GM13977 (cell line): ENCODE data around the gene CCDC24.

Experiments used
- DNase-seq: peaks from one replicate; pipeline ENCODE4 v3.0.0; 2012; ENCODE audit warnings: low spot score
- in situ Hi-C: fragments of 300-500 bp; cut with MboI; formaldehyde crosslinking; loops from one replicate; pipeline ENCODE4 v1.12.0; 2022; ENCODE audit warnings: low sequenced_read_pairs, low pct_unique_long_range_greater_than_20kb, mixed read lengths, inconsistent platforms; ENCODE audit not compliant: unreplicated experiment
- TF ChIP-seq, protein P1 (sequence below): IDR thresholded peaks from 2 replicates; pipeline ENCODE4 v1.5.1; 2012; ENCODE audit warnings: mild to moderate bottlenecking, control low read depth; ENCODE audit not compliant: insufficient read depth; ENCODE audit errors: extremely low read depth, missing control alignments

The CCDC24 gene

GRCh38 chr1:44025816-44026215, 34.4 kb downstream of the CCDC24 start:
- in situ Hi-C loops = loop anchor here (25.0 kb wide), 1 partner anchor 489 kb away; the partner anchor contains the start of gene PTPRF
- TF ChIP-seq, protein P1, sequence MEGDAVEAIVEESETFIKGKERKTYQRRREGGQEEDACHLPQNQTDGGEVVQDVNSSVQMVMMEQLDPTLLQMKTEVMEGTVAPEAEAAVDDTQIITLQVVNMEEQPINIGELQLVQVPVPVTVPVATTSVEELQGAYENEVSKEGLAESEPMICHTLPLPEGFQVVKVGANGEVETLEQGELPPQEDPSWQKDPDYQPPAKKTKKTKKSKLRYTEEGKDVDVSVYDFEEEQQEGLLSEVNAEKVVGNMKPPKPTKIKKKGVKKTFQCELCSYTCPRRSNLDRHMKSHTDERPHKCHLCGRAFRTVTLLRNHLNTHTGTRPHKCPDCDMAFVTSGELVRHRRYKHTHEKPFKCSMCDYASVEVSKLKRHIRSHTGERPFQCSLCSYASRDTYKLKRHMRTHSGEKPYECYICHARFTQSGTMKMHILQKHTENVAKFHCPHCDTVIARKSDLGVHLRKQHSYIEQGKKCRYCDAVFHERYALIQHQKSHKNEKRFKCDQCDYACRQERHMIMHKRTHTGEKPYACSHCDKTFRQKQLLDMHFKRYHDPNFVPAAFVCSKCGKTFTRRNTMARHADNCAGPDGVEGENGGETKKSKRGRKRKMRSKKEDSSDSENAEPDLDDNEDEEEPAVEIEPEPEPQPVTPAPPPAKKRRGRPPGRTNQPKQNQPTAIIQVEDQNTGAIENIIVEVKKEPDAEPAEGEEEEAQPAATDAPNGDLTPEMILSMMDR = no peak
- DNase-seq = no peak

DNA sequence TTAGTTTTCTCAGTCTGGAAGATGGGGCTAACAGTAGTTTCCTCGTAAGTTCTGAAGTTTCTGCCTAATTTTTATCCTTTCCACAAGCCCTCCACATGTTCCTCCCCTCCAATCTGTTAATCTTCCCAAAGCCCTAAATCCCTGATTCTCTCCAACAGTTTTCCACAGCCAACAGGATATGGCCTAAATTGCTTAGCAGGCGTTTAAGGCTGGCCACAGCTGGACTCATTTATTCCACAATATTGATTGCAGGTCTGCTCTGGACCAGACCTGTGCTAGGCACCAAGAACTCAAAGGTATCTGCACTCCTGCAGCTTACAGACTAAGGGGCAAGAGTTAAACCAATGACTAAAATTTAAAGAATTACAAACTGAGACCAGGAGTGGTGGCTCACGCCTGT, 35.9 kb downstream of the CCDC24 start:
- in situ Hi-C loops = loop anchor here (25.0 kb wide), 1 partner anchor 490 kb away; the partner anchor contains the start of gene PTPRF
- no peak for DNase-seq
- TF ChIP-seq, protein P1 = no peak

DNA sequence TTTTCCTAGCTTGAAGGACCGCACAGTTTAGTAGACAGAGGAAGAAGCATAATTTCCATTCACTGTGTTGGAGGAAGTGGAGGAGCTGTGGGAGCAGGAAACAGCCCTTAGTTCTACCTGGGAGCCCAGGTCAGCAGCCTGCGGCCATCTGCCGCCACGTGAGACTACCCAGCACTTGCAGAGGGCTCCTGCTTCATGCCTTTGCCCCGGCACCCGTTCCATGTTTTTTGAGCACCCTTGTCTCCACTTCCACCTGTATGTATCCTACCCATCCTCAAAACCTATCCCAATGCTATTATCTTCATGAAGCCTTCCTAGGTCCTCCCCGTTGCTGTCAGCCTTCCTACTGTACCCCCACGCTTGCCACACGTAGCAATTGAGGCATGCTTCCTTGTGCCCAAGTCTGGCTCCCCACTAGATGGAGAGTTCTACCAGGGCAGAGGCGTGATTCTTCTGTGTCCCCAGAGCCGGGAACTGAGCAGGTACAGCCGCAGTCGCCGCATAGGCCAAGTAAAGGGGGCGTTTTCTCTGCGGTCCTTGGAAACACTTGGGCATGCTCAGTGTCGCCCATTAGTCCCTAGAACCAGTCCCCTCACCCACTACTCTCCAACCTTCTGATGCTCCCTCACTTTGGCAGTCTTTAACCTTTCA, 38.0 kb downstream of the CCDC24 start:
- TF ChIP-seq, protein P1 = no peak
- in situ Hi-C loops = loop anchor here (25.0 kb wide), 1 partner anchor 492 kb away; the partner anchor contains the start of gene PTPRF
- DNase-seq = peak; percentile 69

- in situ Hi-C loops = loop anchor here (25.0 kb wide), 1 partner anchor 493 kb away; the partner anchor contains the start of gene PTPRF
These were observed 38.7 kb downstream of the CCDC24 start for GRCh38 chr1:44029911-44030604.

GRCh38 chr1:44030605-44031251, 39.3 kb downstream of the CCDC24 start:
- TF ChIP-seq, protein P1 = peak; percentile 25
- in situ Hi-C loops = loop anchor here (25.0 kb wide), 1 partner anchor 493 kb away; the partner anchor contains the start of gene PTPRF
- DNase-seq = peak; percentile 67

More at GRCh38 chr1:44029911-44030604, 38.7 kb downstream of the CCDC24 start:
- peak; percentile 93 for DNase-seq
- TF ChIP-seq, protein P1 = no peak

- TF ChIP-seq, protein P1 = no peak
- in situ Hi-C loops = loop anchor here (25.0 kb wide), 1 partner anchor 494 kb away; the partner anchor contains the start of gene PTPRF
- peak; percentile 42 for DNase-seq
These were observed 40.1 kb downstream of the CCDC24 start, which contains the start of gene SLC6A9 for GRCh38 chr1:44031252-44032169. Gene SLC6A9, minus strand, starts transcription at chr1:44031462. Its CDS starts 7,185 bp downstream, at chr1:44024277.
